Stimulated activated CD8-positive, alpha-beta memory T cell treated with anti-CD3 and anti-CD28 coated beads, Interleukin-12 subunit alpha, Interleukin-12 subunit beta, amount 100 ng/mL, for 4 hours (primary cell): ENCODE data around the gene NDUFS7.
A peak's percentile ranks its signal among the peaks of the same experiment; 100 is the strongest.
"Not testable (repeated sequence)": the region's sequence is repeated elsewhere in the genome, so short reads cannot be mapped to it uniquely, and the experiment has no call there.

Experiments used
- DNase-seq: peaks from one replicate; pipeline ENCODE4 v3.0.0-alpha.2; 2020; ENCODE audit warnings: low read depth

Gene NDUFS7

DNA sequence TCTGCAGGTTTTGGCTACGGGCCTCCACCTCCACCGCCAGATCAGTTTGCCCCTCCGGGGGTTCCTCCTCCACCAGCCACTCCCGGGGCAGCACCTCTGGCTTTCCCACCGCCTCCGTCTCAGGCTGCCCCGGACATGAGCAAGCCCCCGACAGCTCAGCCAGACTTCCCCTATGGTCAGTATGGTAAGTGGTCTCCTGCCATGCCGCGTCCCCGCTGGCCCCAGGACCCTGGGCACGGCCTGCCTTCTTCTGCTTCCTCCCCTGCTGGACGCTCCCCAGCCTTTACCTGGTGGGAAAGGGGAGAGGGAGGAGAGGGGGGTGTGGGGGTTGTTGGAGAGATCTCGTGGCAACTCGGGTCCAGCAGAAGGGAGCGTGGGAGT, 48.8 kb downstream of the NDUFS7 start:
- DNase-seq: no peak

DNA sequence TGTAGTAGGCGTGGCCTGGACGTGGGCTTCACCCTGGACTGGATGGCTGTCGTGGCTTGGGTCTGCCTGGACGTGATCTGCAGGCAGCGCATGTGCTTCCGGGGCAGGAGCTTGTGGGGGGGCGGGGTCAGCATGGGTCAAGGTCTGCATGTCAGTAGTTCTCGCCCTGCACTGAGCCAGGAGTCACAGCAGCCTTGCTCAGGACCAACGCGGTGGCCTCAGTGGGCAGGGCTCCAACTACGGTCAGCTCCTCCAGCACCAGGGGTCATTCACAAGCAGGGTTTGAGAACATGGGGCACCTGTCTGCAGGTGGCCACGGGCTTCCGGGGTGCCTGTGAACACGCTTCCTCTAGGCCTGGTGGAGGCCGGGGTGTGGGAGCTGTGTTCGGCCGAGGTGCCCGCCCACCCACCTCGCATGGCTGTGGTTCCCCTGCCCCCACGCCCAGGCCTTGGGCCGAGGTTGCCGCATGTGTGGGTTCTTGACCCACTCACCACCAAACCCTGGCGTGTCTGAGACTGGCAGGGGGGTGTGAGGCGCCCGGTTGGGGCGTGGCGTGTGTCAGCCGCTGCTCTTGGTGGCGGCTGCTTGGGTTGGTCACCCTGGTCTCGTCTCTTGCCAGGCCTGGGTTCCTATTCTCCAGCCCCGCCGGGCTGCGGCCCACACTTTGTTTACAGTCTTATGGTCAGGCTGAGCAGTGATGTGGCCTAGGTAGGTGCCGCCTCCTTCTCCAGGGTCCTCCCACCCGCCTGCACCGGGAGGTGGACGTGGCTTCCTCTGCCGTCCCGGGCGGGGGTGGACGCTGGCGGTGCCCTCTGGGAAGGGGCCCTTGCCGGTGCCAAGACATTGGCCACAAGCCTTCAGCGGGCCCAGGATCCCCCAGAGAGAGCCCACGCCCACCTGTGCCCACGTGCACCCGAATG, 49.7 kb downstream of the NDUFS7 start:
- no peak for DNase-seq

DNA sequence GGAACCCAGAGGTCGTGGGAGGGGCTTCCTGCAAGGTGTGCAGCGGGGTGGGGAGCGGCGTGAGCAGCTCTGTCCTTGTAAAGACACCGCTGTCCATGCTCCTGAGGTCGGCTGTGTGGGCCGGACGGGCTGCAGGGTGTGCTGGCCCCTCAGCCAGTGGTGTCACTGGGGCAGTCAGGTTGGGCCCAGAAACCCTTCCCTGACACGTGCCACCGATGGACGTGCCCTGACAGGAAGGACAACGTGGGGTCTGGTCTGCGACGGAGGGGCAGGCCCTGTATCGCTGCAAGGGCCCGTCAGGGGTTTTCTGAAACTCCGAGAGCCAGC, 50.3 kb downstream of the NDUFS7 start:
- no peak for DNase-seq

DNA sequence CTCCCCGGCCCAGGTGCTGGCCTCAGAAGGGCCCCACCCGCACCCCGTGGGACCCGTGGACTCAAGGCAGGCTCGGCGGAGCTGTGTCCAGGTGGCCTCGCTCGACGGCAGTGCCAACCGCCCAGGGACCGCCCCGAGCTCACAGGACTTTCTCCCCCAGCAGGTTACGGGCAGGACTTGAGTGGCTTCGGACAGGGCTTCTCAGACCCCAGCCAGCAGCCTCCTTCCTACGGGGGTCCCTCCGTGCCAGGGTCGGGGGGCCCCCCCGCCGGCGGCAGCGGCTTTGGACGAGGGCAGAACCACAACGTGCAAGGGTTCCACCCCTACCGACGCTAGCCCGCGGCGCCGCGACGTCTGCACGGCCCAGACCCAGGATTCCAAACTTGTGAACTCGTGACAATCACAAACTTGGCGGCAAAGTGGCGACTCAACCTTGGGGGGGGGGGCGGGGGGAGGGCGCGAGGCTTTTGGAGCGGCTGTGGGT, 50.9 kb downstream of the NDUFS7 start:
- DNase-seq: no peak

DNA sequence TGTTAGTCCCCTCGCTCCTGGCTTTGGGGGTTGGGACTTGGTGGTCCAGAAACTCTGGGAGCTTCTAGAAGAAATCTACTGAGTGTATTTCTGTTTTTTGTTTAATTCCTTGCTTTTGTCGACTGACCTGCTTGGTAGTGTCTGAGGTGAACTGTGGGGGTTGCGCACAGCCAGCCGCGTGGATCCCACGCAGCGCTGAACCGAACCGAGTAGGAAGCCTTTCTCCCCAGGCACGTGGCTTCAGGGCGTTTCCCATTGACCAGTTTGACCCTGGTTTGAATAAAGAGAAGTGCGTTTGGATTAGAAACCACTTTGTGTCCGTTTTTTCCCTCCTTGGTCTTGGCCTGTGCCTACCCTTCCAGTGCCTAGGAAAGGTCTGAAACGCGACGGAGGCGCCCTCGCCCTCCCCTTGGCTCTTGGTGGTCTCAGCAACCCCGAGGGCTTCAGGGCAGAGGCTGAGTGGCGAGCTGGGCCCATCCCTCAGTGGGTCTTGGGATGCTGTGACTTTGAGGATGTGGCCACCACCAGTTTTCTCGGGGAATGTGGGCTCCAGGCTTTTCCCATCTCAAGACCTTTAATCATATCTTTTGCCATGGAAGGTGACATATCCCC, 51.8 kb downstream of the NDUFS7 start:
- no peak for DNase-seq

DNA sequence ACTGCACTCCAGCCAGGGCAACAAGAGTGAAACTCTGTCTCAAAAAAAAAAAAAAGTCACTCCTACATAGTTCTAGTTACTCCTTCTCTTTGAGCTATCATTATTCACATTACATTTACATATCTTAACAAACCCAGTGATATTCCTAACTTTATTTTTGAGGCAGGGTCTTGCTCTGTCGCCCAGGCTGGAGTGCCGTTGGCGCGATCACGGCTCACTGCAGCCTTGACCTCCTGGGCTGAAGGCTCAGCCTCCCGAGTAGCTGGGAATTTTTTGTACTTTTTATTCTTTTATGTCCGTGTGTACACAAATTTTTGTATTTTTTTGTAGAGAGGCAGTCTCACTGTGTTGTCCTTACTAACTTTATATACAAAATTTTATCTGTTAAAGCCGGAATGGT, 53.9 kb downstream of the NDUFS7 start:
- DNase-seq: no peak

DNA sequence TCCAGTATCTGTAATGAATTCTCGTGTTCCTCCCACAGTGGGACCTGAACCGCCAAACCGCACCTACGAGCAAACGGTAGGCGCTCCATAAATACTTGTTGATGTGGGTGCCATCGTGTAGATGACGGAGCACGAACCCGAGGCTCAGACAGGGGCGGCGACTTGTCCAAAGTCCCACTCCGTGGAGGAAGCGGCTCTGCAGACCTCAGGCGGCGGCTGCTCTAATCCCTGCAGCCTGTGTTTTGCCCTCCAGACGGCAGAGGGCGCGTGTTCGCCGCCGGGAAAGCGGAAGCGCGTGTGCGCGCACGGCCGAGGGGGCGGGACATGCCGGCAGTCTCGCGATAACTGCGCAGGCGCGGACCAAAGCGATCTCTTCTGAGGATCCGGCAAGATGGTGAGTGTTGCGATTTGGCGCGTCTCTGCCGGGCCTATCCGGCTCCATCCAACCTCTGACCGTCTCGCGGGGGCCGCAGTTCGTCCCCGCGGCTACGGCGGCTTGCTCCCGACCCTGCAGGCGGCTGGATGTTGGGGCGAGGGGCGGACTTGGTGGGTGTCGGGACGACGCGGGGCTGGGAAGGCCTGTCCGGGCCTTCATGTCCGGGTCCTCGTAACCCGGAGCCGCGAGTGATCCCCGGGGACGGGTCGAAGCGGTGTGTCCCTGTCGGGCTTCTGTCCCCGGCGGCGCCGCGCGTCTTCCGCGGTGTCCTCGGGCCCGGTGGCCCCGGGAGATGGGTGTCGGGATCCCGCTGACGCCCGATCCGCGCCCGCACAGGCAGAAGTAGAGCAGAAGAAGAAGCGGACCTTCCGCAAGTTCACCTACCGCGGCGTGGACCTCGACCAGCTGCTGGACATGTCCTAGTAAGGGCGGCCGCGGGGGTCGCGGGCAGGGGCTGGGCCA, 54.6 kb downstream of the NDUFS7 start, which contains the start of gene RPS15:
Gene RPS15, plus strand, starts transcription at position 362 of the 898 bp plus-strand sequence. Its CDS starts 30 bp downstream, at position 392.
- peak; percentile 92 for DNase-seq

DNA sequence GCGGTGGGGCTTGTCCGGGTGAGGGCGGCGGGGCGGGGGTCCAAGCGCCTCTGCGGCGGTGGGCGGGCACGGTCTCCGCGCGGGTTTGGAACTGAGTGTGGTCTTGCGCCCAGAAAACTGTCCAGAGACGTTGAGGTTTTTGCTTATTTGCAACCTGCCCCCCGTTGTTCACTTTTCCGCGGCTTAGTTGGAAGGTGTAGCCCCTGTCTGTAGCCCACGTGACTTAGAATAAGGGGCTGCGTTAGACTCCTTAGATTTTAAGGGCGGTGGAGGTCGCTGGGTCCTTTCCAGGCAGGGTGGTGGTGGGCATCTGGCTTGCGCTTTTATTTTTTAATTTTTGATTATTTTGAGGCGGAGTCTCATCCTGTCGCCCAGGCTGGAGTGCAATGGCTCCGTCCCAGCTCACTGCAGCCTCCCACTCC, 55.2 kb downstream of the NDUFS7 start:
- no peak for DNase-seq

DNA sequence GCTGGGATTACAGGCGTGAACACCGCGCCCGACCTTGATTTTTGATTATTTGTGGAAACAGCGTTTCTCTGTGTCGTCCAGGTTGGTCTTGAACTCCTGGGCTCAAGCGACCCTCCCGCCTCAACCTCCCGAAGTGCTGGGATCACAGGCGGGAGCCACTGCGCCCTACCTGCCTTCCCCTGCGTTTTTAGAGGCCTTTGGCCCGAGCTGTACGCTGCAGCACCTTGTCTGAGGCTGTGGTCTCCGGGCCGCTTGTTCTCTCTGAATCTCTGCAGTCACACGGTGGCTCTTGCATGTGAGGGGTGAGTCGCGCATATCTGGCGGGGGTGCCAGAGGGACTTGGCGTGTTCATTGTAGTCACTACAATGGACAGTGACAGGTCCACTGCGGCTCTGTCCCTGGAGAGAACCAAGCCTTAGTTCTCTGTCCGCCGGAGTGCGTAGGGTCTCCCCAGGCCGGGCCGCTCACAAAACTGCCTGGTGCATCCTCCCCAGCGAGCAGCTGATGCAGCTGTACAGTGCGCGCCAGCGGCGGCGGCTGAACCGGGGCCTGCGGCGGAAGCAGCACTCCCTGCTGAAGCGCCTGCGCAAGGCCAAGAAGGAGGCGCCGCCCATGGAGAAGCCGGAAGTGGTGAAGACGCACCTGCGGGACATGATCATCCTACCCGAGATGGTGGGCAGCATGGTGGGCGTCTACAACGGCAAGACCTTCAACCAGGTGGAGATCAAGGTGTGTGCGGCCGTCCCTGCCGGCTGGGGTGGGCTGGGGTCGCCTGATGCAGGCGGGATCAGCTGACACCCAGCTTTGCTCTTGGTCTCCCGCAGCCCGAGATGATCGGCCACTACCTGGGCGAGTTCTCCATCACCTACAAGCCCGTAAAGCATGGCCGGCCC, 56.1 kb downstream of the NDUFS7 start:
- not testable (repeated sequence) for DNase-seq

DNA sequence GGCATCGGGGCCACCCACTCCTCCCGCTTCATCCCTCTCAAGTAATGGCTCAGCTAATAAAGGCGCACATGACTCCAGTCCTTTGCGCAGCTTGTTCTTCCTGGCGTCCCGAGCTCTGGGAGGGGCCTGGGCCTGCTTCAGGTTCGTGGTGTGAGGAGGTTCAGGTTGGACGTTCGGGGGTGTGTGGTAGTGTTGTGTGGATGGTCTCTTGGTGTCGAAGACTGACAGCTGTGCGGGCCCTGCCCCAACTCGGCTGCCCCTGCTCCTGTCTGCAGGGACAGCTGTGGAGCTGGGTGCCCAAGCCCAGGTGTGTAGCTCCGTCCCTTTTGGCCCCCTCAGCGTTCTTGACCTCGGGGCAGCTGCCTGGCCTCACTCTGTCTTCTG, 56.7 kb downstream of the NDUFS7 start:
- no peak for DNase-seq

DNA sequence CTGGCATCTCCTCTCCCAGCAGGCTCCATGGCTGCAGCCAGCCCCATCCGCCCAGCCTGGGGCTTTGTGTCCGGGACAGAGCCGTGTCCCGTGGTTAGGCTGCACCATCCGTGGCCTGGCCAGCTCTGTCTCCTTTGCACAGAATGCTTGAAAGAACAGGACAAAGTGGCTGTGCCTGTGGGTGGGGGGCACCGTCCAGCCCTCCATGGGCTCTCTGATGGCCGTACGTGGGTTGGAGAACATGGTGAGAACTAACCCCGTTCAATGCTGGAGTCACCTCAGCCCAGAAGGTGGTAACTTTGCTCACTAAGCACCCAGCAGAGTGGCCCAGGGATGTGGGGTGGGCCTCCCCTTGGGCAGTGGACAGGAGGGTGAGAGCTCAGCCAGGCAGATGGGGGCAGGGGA, 57.3 kb downstream of the NDUFS7 start:
- no peak for DNase-seq

DNA sequence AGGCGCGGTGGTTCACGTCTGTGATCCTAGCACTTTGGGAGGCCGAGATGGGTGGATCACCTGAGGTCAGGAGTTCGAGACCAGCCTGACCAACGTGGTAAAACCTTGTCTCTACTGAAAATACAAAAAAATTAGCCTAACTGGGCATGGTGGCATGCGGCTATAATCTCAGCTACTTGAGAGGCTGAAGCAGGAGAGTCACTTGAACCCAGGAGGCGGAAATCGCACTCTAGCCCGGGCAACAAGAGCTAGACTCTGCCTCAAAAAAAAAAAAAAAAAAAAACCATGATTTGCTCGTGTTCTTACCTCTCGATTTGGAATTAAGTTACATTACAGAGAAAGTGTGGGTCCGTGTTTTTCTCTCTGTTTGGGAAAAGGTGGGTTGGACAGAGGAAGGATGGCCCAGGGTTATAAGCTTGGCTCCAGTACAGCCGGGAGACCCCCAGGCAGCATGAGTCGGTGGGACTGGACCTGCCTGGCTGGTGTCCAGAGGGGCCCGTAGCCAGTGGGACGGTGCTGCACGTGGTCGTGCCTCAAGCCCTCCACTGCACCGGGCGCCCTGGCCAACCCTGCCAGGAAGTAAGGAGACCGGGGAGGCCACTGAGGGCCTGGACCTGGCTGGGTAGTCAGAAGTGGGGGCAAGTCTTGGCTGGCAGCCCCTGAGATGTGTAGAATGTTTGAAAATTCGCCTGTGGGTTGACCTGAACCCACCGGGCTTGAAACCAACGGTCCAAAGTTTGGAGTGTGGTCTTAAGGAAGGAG, 58.2 kb downstream of the NDUFS7 start:
- DNase-seq: no peak
